NB4 (cell line): ENCODE data around the gene RASSF7.

ENCODE experiments used
- CTCF ChIP-seq: IDR thresholded peaks from one replicate; pipeline ENCODE4 v1.5.1; 2012; ENCODE audit warnings: low read depth, low read length
- POLR2A ChIP-seq: IDR thresholded peaks from 2 replicates; pipeline ENCODE4 v1.6.1; 2011; ENCODE audit warnings: mild to moderate bottlenecking; ENCODE audit not compliant: insufficient read length; ENCODE audit errors: extremely low read depth

- TF ChIP-seq POLR2A (no peak), CTCF (no peak)
Observed at GRCh38 chr11:561148-562003, 606 bp downstream of the RASSF7 start.
